Measurements from ENCODE around the gene CNTNAP2.

The CNTNAP2 gene

GRCh38 chr7:147170341-147171012, 1053.9 kb downstream of the CNTNAP2 start:
- no peak for DNase-seq

GRCh38 chr7:147171013-147171391, 1054.4 kb downstream of the CNTNAP2 start:
- no peak for DNase-seq

- no peak for DNase-seq
Observed at GRCh38 chr7:147173883-147174282, 1057.3 kb downstream of the CNTNAP2 start.

- no peak for DNase-seq
Observed at GRCh38 chr7:147182874-147183273, 1066.3 kb downstream of the CNTNAP2 start.

GRCh38 chr7:147183276-147183675, 1066.7 kb downstream of the CNTNAP2 start:
- no peak for DNase-seq

- no peak for DNase-seq
Observed at GRCh38 chr7:147188467-147188866, 1071.9 kb downstream of the CNTNAP2 start.

GRCh38 chr7:147193476-147193875, 1076.9 kb downstream of the CNTNAP2 start:
- no peak for DNase-seq

GRCh38 chr7:147196481-147196880, 1079.9 kb downstream of the CNTNAP2 start:
- no peak for DNase-seq

GRCh38 chr7:147197006-147197405, 1080.4 kb downstream of the CNTNAP2 start:
- DNase-seq: no peak

- DNase-seq: peak; percentile 42
Observed at GRCh38 chr7:147199868-147200267, 1083.3 kb downstream of the CNTNAP2 start.

- no peak for DNase-seq
Observed at GRCh38 chr7:147207988-147208387, 1091.4 kb downstream of the CNTNAP2 start.

GRCh38 chr7:147231275-147231674, 1114.7 kb downstream of the CNTNAP2 start:
- DNase-seq: no peak

GRCh38 chr7:147235645-147236382, 1119.2 kb downstream of the CNTNAP2 start:
- no peak for DNase-seq

- DNase-seq: no peak
Observed at GRCh38 chr7:147240468-147240867, 1123.9 kb downstream of the CNTNAP2 start.

- DNase-seq: peak; percentile 61
Observed at GRCh38 chr7:147245274-147245673, 1128.7 kb downstream of the CNTNAP2 start.

- DNase-seq: no peak
Observed at GRCh38 chr7:147249956-147250355, 1133.4 kb downstream of the CNTNAP2 start.

- no peak for DNase-seq
Observed at GRCh38 chr7:147251751-147252325, 1135.2 kb downstream of the CNTNAP2 start.

- DNase-seq: no peak
Observed at GRCh38 chr7:147261693-147262092, 1145.1 kb downstream of the CNTNAP2 start.

- DNase-seq: no peak
Observed at GRCh38 chr7:147265528-147265927, 1148.9 kb downstream of the CNTNAP2 start.

- DNase-seq: no peak
Observed at GRCh38 chr7:147276106-147276505, 1159.5 kb downstream of the CNTNAP2 start.

GRCh38 chr7:147276783-147277370, 1160.3 kb downstream of the CNTNAP2 start:
- peak; percentile 98 for DNase-seq

GRCh38 chr7:147279514-147279913, 1162.9 kb downstream of the CNTNAP2 start:
- no peak for DNase-seq

GRCh38 chr7:147279964-147280374, 1163.4 kb downstream of the CNTNAP2 start:
- no peak for DNase-seq

GRCh38 chr7:147282204-147282603, 1165.6 kb downstream of the CNTNAP2 start:
- DNase-seq: no peak
